K562 (cell line): Measurements from ENCODE around the gene POC1B. TPM values are rescaled to one million over a fixed set of nuclear protein-coding genes. Genes with fewer than 3 reads are reported as not detected.

Source experiments
- ATAC-seq: fragments of 200-7000 bp; cut with Tn5 transposase; 3 replicates; pipeline ENCODE4 v1.9.1; 2020; ENCODE audit warnings: moderate library complexity
- BruUV-seq: library from RNA; stranded (reverse); fragments of 400-500 nt; replicated peaks from 2 replicates; lab custom pipeline; 2021; lab: Mats Ljungman, UMichigan
- CTCF ChIA-PET: fragments of 300-600 bp; formaldehyde crosslinking; extraction: SDS; loops from one replicate; lab custom pipeline; 2021; ENCODE audit warnings: low intra/inter-chr PET ratio; lab: Yijun Ruan, JAX
- POLR2A ChIA-PET: fragments of 300-600, 350-650 bp; sonication (Branson Sonifier 250); formaldehyde crosslinking; extraction: SDS; loops from one replicate; lab custom pipeline; 2021; ENCODE audit warnings: antibody characterized with exemption, inconsistent platforms; lab: Yijun Ruan, JAX
- DNase-seq, 4 experiments: peaks; one replicate each; pipeline versions ENCODE4 v3.0.0 to v3.0.0-alpha.2; 2011 to 2018; ENCODE audit warnings: low spot score in 3 of 4, mixed read lengths in 3 of 4; ENCODE audit errors: extremely low read depth in 1 of 4
- FAIRE-seq: peaks from 2 replicates; lab custom pipeline; 2011; peaks lifted over from hg19 to GRCh38; lab: Jason Lieb, UNC
- H2AFZ ChIP-seq: 2 replicates; pipeline ENCODE4 v1.6.0; 2011; ENCODE audit warnings: low read depth, low read length, control low read depth, inconsistent platforms
- H3K27ac ChIP-seq: fragments of 200-600 bp; 3 replicates; pipeline ENCODE4 v1.8.0; 2011; ENCODE audit warnings: low read depth, mild to moderate bottlenecking, control low read depth, inconsistent platforms, low read length, moderate library complexity, mixed read lengths; ENCODE audit errors: extremely low read depth
- H3K27me3 ChIP-seq, 2 experiments: fragments of 300-600 bp in 1 of 2; 2 replicates in 1 of 2; 3 replicates in 1 of 2; pipeline versions ENCODE4 v1.6.0 to v1.8.0; 2011; ENCODE audit warnings: inconsistent platforms in 2 of 2, low read length in 2 of 2, mild to moderate bottlenecking in 1 of 2, mixed read lengths in 1 of 2, moderate library complexity in 1 of 2; ENCODE audit not compliant: control insufficient read depth in 2 of 2, insufficient read depth in 2 of 2
- H3K36me3 ChIP-seq: fragments of 300-600 bp; 3 replicates; pipeline ENCODE4 v1.8.0; 2011; ENCODE audit warnings: mild to moderate bottlenecking, low read length, inconsistent platforms; ENCODE audit not compliant: control insufficient read depth, insufficient read depth
- H3K4me1 ChIP-seq, 2 experiments: fragments of 200-600 bp in 1 of 2; replicated peaks in 1 of 2; 2 replicates in 1 of 2; 3 replicates in 1 of 2; pipeline versions ENCODE4 v1.5.1 to v1.8.0; 2011; ENCODE audit warnings: inconsistent platforms in 2 of 2, low read length in 2 of 2, mild to moderate bottlenecking in 1 of 2, mixed read lengths in 1 of 2, moderate library complexity in 1 of 2; ENCODE audit not compliant: control insufficient read depth in 2 of 2, insufficient read depth in 2 of 2
- H3K4me2 ChIP-seq: 2 replicates; pipeline ENCODE4 v1.6.1; 2011; ENCODE audit warnings: low read length, control low read depth, inconsistent platforms, mixed read lengths; ENCODE audit not compliant: insufficient read depth
- H3K4me3 ChIP-seq: fragments of 200-600 bp; sonication (generic), shearing (Covaris generic); 2 replicates; pipeline ENCODE4 v1.5.1; 2016; ENCODE audit warnings: control low read depth, inconsistent platforms
- H3K79me2 ChIP-seq: fragments of 200-600 bp; 3 replicates; pipeline ENCODE4 v1.8.0; 2011; ENCODE audit warnings: low read length, inconsistent platforms; ENCODE audit not compliant: control insufficient read depth, insufficient read depth
- H3K9ac ChIP-seq, 2 experiments: 2 replicates each; pipeline versions ENCODE4 v1.6.0 to v1.6.1; 2011; ENCODE audit warnings: low read depth in 2 of 2, low read length in 2 of 2, control low read depth in 1 of 2, inconsistent platforms in 1 of 2, mild to moderate bottlenecking in 1 of 2, mixed read lengths in 1 of 2; ENCODE audit not compliant: insufficient read depth in 1 of 2
- H3K9me1 ChIP-seq: one replicate; pipeline ENCODE4 v1.6.0; 2011; ENCODE audit warnings: inconsistent platforms, mild to moderate bottlenecking, low read length, moderate library complexity; ENCODE audit not compliant: control insufficient read depth, insufficient read depth
- H3K9me3 ChIP-seq: replicated peaks from 2 replicates; pipeline ENCODE4 v1.5.1; 2011; ENCODE audit warnings: low read depth, low read length, inconsistent platforms; ENCODE audit not compliant: control insufficient read depth, insufficient read depth
- H4K20me1 ChIP-seq: replicated peaks from 2 replicates; pipeline ENCODE4 v1.6.1; 2011; ENCODE audit warnings: low read length, inconsistent platforms, mixed read lengths; ENCODE audit not compliant: control insufficient read depth, insufficient read depth
- ELF2 ChIP-seq: fragments of 250-450 bp; sonication (Bioruptor Pico); IDR thresholded peaks from 2 replicates; pipeline ENCODE4 v1.5.0; 2021; ENCODE audit warnings: mild to moderate bottlenecking
- ETV5 ChIP-seq: sonication (generic); formaldehyde crosslinking; IDR thresholded peaks from 2 replicates; pipeline ENCODE4 v1.4.0; 2020; ENCODE audit warnings: low read depth, mild to moderate bottlenecking, missing genetic modification reagents
- MAX ChIP-seq: sonication (generic); formaldehyde crosslinking; IDR thresholded peaks from 2 replicates; pipeline ENCODE4 v1.9.0; 2022; ENCODE audit warnings: mild to moderate bottlenecking, missing genetic modification reagents
- TCF3 ChIP-seq: sonication (generic); formaldehyde crosslinking; IDR thresholded peaks from 2 replicates; pipeline ENCODE4 v1.4.0; 2020; ENCODE audit warnings: mild to moderate bottlenecking, missing genetic modification reagents
- WGBS: fragments of 100-300 bp; shearing (Covaris generic); methylation state at CpG from one replicate; pipeline ENCODE4 v1.1.6; 2016; ENCODE audit warnings: low coverage, mixed read lengths; ENCODE audit not compliant: insufficient coverage; ENCODE audit errors: missing lambda C conversion rate; 5-methylcytosine and 5-hydroxymethylcytosine counted together
- in situ Hi-C: fragments of 300-500 bp; cut with MboI; formaldehyde crosslinking; loops from 4 replicates; pipeline ENCODE4 v1.15.0; 2018; ENCODE audit warnings: inconsistent platforms, mixed read lengths
- intact Hi-C: fragments of 100-400 bp; cut with micrococcal nuclease; formaldehyde crosslinking; loops from 2 replicates; pipeline ENCODE4 v1.14.2; 2022
- polyA plus RNA-seq, 8 experiments: library from polyadenylated mRNA; depleted of rRNA in 4 of 8; stranded (reverse) in 5 of 8; unstranded in 3 of 8; fragments of >200 nt; fragmentation: Nextera tagmentation in 2 of 8; fragmentation: Illumina TruSeq in 1 of 8; extraction: Ambion mirVana in 2 of 8; extraction: Trizol in 1 of 8; gene quantifications; 2 replicates each; pipeline versions ENCODE4 v1.2.1 to v1.2.3, GENCODE V29; 2011 to 2014; ENCODE audit warnings: inconsistent platforms in 1 of 8, missing spikeins in 1 of 8
- total RNA-seq, 7 experiments: library from RNA; depleted of rRNA in 6 of 7; stranded (reverse); fragments of >200 nt in 6 of 7; fragmentation: Illumina TruSeq in 2 of 7; extraction: Trizol in 2 of 7; gene quantifications; 2 replicates each; pipeline versions ENCODE4 v1.2.1 to v1.2.3, GENCODE V29; 2011 to 2021; ENCODE audit warnings: low replicate concordance in 1 of 7
- TF ChIP-seq, protein P1 (sequence below): fragments of 450-650 bp; formaldehyde crosslinking; IDR thresholded peaks from 2 replicates; pipeline ENCODE4 v1.4.0; 2020; ENCODE audit warnings: mild to moderate bottlenecking, moderate library complexity
- TF ChIP-seq, protein P2 (sequence below): sonication (generic); formaldehyde crosslinking; IDR thresholded peaks from 2 replicates; pipeline ENCODE4 v1.5.0; 2020; ENCODE audit warnings: missing genetic modification reagents

POC1B gene
- total and polyA plus RNA-seq, 9 of the 15 experiments (the other 6 are each of a cell fraction or from before 2014, with no cell fraction given), result 4.5 to 16.1 (median 10.4) TPM

DNA sequence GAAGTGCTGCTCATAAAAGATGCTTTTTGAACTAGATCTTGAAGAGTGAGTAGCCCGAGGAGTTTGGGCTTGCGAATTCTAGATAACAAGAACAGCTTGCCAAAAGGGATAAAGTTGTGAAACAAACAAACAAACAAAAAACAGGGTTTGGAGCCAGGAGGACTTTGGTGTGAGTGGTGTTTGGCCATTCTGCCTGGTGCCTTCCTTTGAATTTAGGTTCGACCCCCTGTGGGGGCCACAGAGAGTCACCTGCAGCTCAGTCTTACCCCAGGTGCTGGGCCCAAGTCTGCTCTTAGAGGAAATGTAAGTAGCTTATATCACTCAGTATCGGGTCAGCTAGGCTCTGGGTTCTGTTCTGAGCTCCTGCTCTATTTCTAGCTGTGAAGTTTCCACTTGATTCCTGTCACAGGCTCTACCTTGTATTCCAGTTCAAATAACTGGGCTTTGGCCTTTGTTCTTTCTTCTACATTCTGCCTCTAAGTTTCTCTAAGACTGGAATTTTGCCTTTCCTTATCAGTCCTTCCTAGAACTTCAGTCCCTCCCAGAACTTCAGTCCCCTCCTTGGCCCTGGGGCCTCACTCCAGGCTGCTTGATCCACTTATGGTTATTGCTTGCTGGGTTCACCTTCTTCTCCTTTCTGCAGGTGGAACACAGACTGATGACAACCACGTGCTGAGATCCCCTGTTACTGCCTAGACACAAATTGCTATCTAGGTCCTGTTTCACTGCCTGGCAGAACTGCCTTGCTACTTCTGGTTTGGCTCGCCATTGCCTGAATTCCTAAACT lies 153.1 kb downstream of the POC1B start:
- BruUV-seq, result no TSS peak
- ATAC-seq, result peak; percentile 52
- Histone ChIP-seq H3K9me3 (no peaks in the 10 kb centered on the region), H3K4me3 (no peak overlapping the region), H3K9me1 (no peaks in the 10 kb centered on the region), H3K27ac (peak overlapping the region; percentile 24; the same call in 1 of the 3 replicates), H4K20me1 (no peaks in the 10 kb centered on the region), H3K4me1 (peaks cover 3 to 32% of the 10 kb centered on the region in 2 experiments; a peak in 4 of 5 replicates), H3K36me3 (no peaks in the 10 kb centered on the region), H3K4me2 (peak overlapping the region; percentile 46), H3K79me2 (no peaks in the 10 kb centered on the region), H3K9ac (peak overlapping the region; percentile 4 to 36; a peak in 1 of 4 replicates), H2AFZ (peak overlapping the region; percentile 79), H3K27me3 (peaks cover 0 to 6% of the 10 kb centered on the region in 2 experiments; a peak in 2 of 5 replicates)
- CTCF ChIA-PET, result no interaction called here
- DNase-seq, result peak in 2 of 4 experiments; percentile 19 to 29
- 6% methylated on average over 6 of the region's 6 CpGs for WGBS
- peak; percentile 37 for FAIRE-seq
- POLR2A ChIA-PET, result no interaction called here
- intact Hi-C loops (no loop called here), in situ Hi-C loops (loop anchor here (5.0 kb wide), 1 partner anchor 45 kb away; no protein-coding TSS in a partner anchor)
- TF ChIP-seq ELF2 (no peak), MAX (CRISPR knock-in tag) (peak; percentile 49; the same call in 1 of the 2 replicates), TCF3 (CRISPR knock-in tag) (peak; percentile 47; the same call in 1 of the 2 replicates), ETV5 (CRISPR knock-in tag) (0 out of 2 replicates have a peak, but pooled peaks have one; percentile 41)
- TF ChIP-seq, protein P1, sequence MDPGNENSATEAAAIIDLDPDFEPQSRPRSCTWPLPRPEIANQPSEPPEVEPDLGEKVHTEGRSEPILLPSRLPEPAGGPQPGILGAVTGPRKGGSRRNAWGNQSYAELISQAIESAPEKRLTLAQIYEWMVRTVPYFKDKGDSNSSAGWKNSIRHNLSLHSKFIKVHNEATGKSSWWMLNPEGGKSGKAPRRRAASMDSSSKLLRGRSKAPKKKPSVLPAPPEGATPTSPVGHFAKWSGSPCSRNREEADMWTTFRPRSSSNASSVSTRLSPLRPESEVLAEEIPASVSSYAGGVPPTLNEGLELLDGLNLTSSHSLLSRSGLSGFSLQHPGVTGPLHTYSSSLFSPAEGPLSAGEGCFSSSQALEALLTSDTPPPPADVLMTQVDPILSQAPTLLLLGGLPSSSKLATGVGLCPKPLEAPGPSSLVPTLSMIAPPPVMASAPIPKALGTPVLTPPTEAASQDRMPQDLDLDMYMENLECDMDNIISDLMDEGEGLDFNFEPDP, result no peak
- TF ChIP-seq, protein P2, sequence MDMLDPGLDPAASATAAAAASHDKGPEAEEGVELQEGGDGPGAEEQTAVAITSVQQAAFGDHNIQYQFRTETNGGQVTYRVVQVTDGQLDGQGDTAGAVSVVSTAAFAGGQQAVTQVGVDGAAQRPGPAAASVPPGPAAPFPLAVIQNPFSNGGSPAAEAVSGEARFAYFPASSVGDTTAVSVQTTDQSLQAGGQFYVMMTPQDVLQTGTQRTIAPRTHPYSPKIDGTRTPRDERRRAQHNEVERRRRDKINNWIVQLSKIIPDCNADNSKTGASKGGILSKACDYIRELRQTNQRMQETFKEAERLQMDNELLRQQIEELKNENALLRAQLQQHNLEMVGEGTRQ, result peak; percentile 15; the same call in 1 of the 2 replicates
